WTC11 (cell line): Measurements from ENCODE around the gene NFIA. TPM values are rescaled to one million over a fixed set of nuclear protein-coding genes. Genes with fewer than 3 reads are reported as not detected.

Experiments
- ATAC-seq: fragments of 200-7000 bp; cut with Tn5 transposase; 2 replicates; pipeline ENCODE4 v1.10.0; 2021; ENCODE audit warnings: mild to moderate bottlenecking, moderate library complexity
- CTCF ChIA-PET: fragments of 300-600 bp; sonication (Branson Sonifier 250); formaldehyde crosslinking; loops from one replicate; lab custom pipeline; 2021; ENCODE audit warnings: antibody characterized with exemption; lab: Charles Lee
- POLR2A ChIA-PET: fragments of 350-600 bp; sonication (Branson Sonifier 250); formaldehyde crosslinking; loops from one replicate; lab custom pipeline; 2021; ENCODE audit warnings: antibody characterized with exemption; lab: Charles Lee
- DNase-seq: peaks from one replicate; pipeline ENCODE4 v3.0.0; 2021; ENCODE audit warnings: low spot score
- H3K27ac Mint-ChIP-seq: 2 replicates; pipeline ENCODE4 v1.8.0; 2021; ENCODE audit warnings: mixed read lengths
- H3K27me3 Mint-ChIP-seq: 2 replicates; pipeline ENCODE4 v1.8.0; 2021; ENCODE audit warnings: low read depth, mild to moderate bottlenecking, moderate library complexity, mixed read lengths
- H3K36me3 Mint-ChIP-seq: 2 replicates; pipeline ENCODE4 v1.8.0; 2021; ENCODE audit warnings: mixed read lengths
- H3K4me1 Mint-ChIP-seq: 2 replicates; pipeline ENCODE4 v1.8.0; 2022; ENCODE audit warnings: mixed read lengths
- H3K4me3 Mint-ChIP-seq: 2 replicates; pipeline ENCODE4 v1.8.0; 2021; ENCODE audit warnings: mild to moderate bottlenecking, moderate library complexity, mixed read lengths
- H3K9me3 Mint-ChIP-seq: 2 replicates; pipeline ENCODE4 v1.8.0; 2021; ENCODE audit warnings: mixed read lengths
- E2F5 ChIP-seq: sonication (generic); formaldehyde crosslinking; IDR thresholded peaks from 2 replicates; pipeline ENCODE4 v1.8.1; 2022; ENCODE audit warnings: mild to moderate bottlenecking, moderate library complexity, missing genetic modification reagents
- FOXP1 ChIP-seq: sonication (generic); formaldehyde crosslinking; IDR thresholded peaks from 2 replicates; pipeline ENCODE4 v1.8.0; 2022; ENCODE audit warnings: missing genetic modification reagents, mild to moderate bottlenecking, moderate library complexity, borderline replicate concordance
- GABPB1 ChIP-seq: sonication (generic); formaldehyde crosslinking; IDR thresholded peaks from 2 replicates; pipeline ENCODE4 v1.8.1; 2023; ENCODE audit warnings: mild to moderate bottlenecking, missing genetic modification reagents
- HMGA2 ChIP-seq: fragments of 250-450 bp; sonication (Bioruptor Pico); IDR thresholded peaks from 2 replicates; pipeline ENCODE4 v1.4.0; 2021; ENCODE audit warnings: mild to moderate bottlenecking, moderate library complexity
- NR1H2 ChIP-seq: sonication (generic); formaldehyde crosslinking; IDR thresholded peaks from 2 replicates; pipeline ENCODE4 v1.9.0; 2021; ENCODE audit warnings: mild to moderate bottlenecking, moderate library complexity, missing genetic modification reagents
- RELA ChIP-seq: sonication (generic); formaldehyde crosslinking; IDR thresholded peaks from 2 replicates; pipeline ENCODE4 v1.8.1; 2022; ENCODE audit warnings: missing genetic modification reagents, mild to moderate bottlenecking, borderline replicate concordance
- RORB ChIP-seq: fragments of 250-450 bp; sonication (Bioruptor Pico); IDR thresholded peaks from 2 replicates; pipeline ENCODE4 v1.9.0; 2021; ENCODE audit warnings: mild to moderate bottlenecking
- SMAD3 ChIP-seq: sonication (generic); formaldehyde crosslinking; IDR thresholded peaks from 2 replicates; pipeline ENCODE4 v1.8.0; 2022; ENCODE audit warnings: missing genetic modification reagents, mild to moderate bottlenecking, borderline replicate concordance
- STAT6 ChIP-seq: sonication (generic); formaldehyde crosslinking; conservative IDR thresholded peaks from 2 replicates; pipeline ENCODE4 v1.8.1; 2023; ENCODE audit warnings: mild to moderate bottlenecking, low read depth, missing genetic modification reagents, moderate library complexity
- TEAD1 ChIP-seq: sonication (generic); formaldehyde crosslinking; IDR thresholded peaks from 2 replicates; pipeline ENCODE4 v1.8.0; 2022; ENCODE audit warnings: mild to moderate bottlenecking, missing genetic modification reagents
- TP53 ChIP-seq: sonication (generic); formaldehyde crosslinking; IDR thresholded peaks from 2 replicates; pipeline ENCODE4 v1.8.1; 2023; ENCODE audit warnings: mild to moderate bottlenecking, missing genetic modification reagents
- ZNF219 ChIP-seq: sonication (generic); formaldehyde crosslinking; IDR thresholded peaks from 2 replicates; pipeline ENCODE4 v1.8.0; 2023; ENCODE audit warnings: missing genetic modification reagents, mild to moderate bottlenecking, borderline replicate concordance
- ZNF232 ChIP-seq: sonication (generic); formaldehyde crosslinking; IDR thresholded peaks from 2 replicates; pipeline ENCODE4 v1.8.0; 2022; ENCODE audit warnings: mild to moderate bottlenecking, missing genetic modification reagents
- ZNF281 ChIP-seq: sonication (generic); formaldehyde crosslinking; IDR thresholded peaks from 2 replicates; pipeline ENCODE4 v1.8.0; 2023; ENCODE audit warnings: mild to moderate bottlenecking, missing genetic modification reagents
- ZNF416 ChIP-seq: fragments of 250-450 bp; sonication (Bioruptor Pico); IDR thresholded peaks from 2 replicates; pipeline ENCODE4 v1.9.0; 2021; ENCODE audit warnings: mild to moderate bottlenecking, inconsistent platforms
- total RNA-seq: library from RNA; stranded (reverse); gene quantifications from 3 replicates; pipeline ENCODE4 v1.2.3, GENCODE V29; 2021
- TF ChIP-seq, protein P1 (sequence below): fragments of 200-600 bp; IDR thresholded peaks from 2 replicates; pipeline ENCODE4 v1.8.0; 2022; ENCODE audit warnings: antibody characterized with exemption

The NFIA gene
- total RNA-seq, 1 experiment from 2014 or later = 16.7 TPM

GRCh38 chr1:61187352-61188086 lies 105.2 kb downstream of the NFIA start (continued):
- TF ChIP-seq ZNF281 = no peak
- TF ChIP-seq TEAD1 (CRISPR knock-in tag) = no peak
- TF ChIP-seq RORB = no peak
- TF ChIP-seq GABPB1 (CRISPR knock-in tag) = no peak
- TF ChIP-seq, all 79 proteins: peak for 0

GRCh38 chr1:61190153-61190552 lies 107.8 kb downstream of the NFIA start:
- H3K36me3 Mint-ChIP-seq = no peaks in the 10 kb centered on the region
- DNase-seq = no peak
- no peak overlapping the region for H3K27ac Mint-ChIP-seq
- CTCF ChIA-PET = no interaction called here
- peaks cover 32% of the 10 kb centered on the region for H3K4me1 Mint-ChIP-seq
- H3K27me3 Mint-ChIP-seq = no peaks in the 10 kb centered on the region
- no peaks in the 10 kb centered on the region for H3K9me3 Mint-ChIP-seq
- POLR2A ChIA-PET = no interaction called here
- no peak overlapping the region for H3K4me3 Mint-ChIP-seq
- ATAC-seq = no peak
- TF ChIP-seq ZNF416 (CRISPR knock-in tag) = no peak
- TF ChIP-seq HMGA2 = no peak
- TF ChIP-seq, all 79 proteins: peak for 0

DNA sequence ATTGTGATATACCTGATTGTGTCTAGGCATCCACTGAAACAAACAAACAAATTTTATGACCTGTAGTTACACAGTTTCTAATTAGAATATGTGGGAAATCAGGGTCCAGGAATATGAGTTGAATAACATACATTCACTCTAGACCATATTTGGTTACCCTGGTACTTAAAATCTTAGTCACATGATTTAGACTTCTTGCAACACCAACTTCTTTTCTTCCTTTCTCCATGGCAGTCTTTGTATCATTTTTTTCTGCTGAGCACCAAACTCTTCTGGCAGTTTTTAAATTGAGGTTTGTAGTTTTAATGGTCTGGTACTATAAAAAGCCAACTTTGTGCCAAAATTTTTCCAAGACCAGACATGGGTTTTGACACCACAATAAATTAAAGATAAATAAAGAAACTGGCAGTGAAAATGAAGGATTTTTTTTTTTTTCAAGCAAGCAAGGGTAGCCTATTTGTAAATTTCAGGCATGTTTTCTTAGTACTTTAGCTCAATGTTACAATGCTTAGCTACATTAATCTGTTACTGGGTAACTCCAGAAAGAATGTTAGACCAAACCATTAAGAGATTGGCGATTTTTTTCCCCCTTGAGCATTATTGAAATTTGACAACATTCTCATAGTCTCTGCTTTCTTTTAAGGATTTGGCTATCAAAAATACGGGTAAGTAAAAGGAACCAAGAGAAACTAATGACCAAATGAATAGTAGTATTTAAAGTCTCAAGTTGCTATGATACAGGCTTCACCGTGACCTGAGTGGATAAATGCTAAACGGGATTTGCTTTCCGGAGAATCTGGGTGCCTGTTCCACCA lies 108.5 kb downstream of the NFIA start:
- POLR2A ChIA-PET = no interaction called here

More for the DNA sequence above, 108.5 kb downstream of the NFIA start:
- CTCF ChIA-PET = no interaction called here
- ATAC-seq (no peak), DNase-seq (no peak)
- Mint-ChIP-seq H3K27ac (no peak overlapping the region), H3K27me3 (no peaks in the 10 kb centered on the region), H3K9me3 (no peaks in the 10 kb centered on the region), H3K4me3 (no peak overlapping the region), H3K4me1 (peaks cover 26% of the 10 kb centered on the region), H3K36me3 (no peaks in the 10 kb centered on the region)
- TF ChIP-seq E2F5 (CRISPR knock-in tag) = no peak
- no peak for TF ChIP-seq TP53 (CRISPR knock-in tag)
- no peak for TF ChIP-seq RELA (CRISPR knock-in tag)
- TF ChIP-seq SMAD3 (CRISPR knock-in tag) = no peak
- no peak for TF ChIP-seq ZNF219 (CRISPR knock-in tag)
- no peak for TF ChIP-seq ZNF232 (CRISPR knock-in tag)
- TF ChIP-seq FOXP1 (CRISPR knock-in tag) = no peak
- TF ChIP-seq, protein P1, sequence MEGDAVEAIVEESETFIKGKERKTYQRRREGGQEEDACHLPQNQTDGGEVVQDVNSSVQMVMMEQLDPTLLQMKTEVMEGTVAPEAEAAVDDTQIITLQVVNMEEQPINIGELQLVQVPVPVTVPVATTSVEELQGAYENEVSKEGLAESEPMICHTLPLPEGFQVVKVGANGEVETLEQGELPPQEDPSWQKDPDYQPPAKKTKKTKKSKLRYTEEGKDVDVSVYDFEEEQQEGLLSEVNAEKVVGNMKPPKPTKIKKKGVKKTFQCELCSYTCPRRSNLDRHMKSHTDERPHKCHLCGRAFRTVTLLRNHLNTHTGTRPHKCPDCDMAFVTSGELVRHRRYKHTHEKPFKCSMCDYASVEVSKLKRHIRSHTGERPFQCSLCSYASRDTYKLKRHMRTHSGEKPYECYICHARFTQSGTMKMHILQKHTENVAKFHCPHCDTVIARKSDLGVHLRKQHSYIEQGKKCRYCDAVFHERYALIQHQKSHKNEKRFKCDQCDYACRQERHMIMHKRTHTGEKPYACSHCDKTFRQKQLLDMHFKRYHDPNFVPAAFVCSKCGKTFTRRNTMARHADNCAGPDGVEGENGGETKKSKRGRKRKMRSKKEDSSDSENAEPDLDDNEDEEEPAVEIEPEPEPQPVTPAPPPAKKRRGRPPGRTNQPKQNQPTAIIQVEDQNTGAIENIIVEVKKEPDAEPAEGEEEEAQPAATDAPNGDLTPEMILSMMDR = no peak
- TF ChIP-seq STAT6 (CRISPR knock-in tag) = no peak
- TF ChIP-seq HMGA2 = no peak
- TF ChIP-seq NR1H2 (CRISPR knock-in tag) = no peak
- no peak for TF ChIP-seq RORB
